GM15510 (cell line): ENCODE measurements around the gene PTPRM.

ENCODE experiments used
- POLR2A ChIP-seq: IDR thresholded peaks from 3 replicates; pipeline ENCODE4 v1.6.1; 2011; ENCODE audit warnings: borderline replicate concordance; ENCODE audit not compliant: insufficient read length; ENCODE audit errors: extremely low read depth

The PTPRM gene

GRCh38 chr18:8036551-8036950, 469.4 kb downstream of the PTPRM start:
- no peak for TF ChIP-seq POLR2A

DNA sequence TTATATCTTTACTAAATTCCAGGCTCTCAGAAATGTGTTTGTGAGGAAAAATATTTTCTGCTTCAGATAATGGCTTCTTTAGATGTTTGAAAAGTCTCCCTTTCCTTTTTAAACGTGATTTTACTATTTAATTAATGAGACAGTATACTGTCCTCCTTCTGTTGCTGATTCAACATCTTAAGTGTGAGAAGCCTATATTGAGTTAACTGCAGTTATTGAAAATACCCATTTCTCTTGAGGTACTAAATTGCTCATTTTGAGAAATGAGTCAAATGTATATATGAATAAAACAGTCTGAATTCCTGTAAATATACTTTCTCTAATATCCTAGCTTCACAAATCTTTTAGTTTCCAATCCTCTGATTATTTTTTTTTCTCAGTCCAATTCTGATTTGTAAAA, 470.2 kb downstream of the PTPRM start:
- TF ChIP-seq POLR2A = no peak

DNA sequence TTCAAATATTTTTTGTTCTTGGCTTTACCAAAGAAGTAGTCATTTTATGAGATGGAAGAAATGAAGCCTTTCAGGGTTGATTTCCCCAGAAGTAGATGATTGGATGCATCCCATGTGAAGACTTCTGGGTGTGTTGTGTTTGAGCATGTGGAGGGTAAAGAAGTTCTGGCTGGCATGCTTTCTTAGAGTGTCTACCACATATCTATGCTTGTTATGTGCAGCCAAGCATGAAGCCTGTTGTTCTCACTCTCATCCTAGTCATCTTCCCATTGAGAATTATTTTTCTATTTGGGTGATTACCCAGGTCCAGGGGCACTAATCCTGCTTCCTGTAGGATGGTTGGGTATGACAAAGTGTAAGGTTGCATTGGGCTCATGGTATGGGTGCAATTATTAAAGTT, 472.9 kb downstream of the PTPRM start:
- no peak for TF ChIP-seq POLR2A

DNA sequence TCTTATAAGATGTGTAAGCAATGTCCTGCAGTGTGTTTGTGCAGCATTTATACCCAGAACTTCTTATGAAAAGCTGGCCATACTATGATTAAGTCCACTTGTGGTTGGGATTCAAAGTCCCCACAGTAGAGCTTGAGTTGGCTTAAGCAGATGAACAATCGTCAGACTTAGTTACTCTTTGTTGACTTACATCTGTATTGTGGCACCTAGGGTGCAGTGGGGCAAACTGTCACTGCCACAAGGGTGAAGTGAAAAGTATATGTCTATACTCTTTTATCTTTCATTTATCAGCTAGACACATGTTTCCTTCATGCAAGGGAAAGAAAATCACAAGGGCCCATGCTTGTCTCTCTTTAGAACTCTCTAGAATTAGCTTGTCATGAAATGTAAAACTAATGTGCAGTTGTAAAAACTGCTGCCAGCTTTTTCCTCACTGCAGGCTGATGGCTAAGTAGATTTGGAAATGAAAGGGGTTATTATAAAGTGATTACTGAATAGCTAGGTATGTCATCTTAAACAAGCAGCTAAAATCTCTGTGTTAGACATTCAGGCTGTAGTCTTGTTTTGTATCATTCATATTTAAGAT, 474.5 kb downstream of the PTPRM start:
- TF ChIP-seq POLR2A = no peak

DNA sequence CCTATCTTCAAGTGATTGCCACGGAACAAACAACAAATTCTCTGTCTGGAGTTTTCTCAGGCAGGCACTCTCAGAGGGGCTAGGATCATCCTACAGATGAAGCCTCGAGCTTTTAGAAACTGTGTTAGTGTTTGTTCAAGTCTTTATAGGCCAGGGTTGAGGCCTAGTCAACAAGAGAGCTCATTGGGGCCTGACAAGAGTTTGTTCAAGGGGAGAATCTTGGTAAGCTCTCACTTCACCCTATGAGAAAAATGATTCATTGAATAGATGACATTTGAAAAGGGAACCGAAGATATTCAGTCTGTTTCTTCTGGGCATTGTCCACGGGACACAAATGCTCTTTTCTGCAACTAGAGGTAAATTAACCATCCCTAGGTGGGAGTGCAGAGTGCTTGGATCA, 476.9 kb downstream of the PTPRM start:
- TF ChIP-seq POLR2A = no peak

- TF ChIP-seq POLR2A = no peak
Measured at GRCh38 chr18:8045160-8045883, 478.2 kb downstream of the PTPRM start.

DNA sequence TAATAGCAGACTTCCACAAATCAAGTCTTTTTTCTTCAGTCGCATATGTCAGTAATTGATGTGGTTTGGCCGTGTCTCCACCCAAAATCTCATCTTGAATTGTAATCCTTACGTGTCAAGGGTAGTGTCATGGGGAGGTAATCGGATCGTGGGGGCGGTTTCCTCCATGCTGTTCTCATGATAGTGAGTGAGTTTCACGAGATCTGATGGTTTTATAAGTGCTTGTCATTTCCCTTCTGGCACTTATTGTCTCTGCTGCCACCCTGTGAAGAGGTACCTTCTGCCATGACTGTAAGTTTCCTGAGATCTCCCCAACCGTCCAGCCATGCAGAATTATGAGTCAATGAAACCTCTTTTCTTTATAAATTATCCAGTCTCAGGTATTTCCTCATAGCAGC, 478.8 kb downstream of the PTPRM start:
- no peak for TF ChIP-seq POLR2A

GRCh38 chr18:8046441-8046840, 479.3 kb downstream of the PTPRM start:
- TF ChIP-seq POLR2A = no peak

- no peak for TF ChIP-seq POLR2A
Measured at GRCh38 chr18:8049147-8049546, 482.0 kb downstream of the PTPRM start.

GRCh38 chr18:8050616-8051329, 483.7 kb downstream of the PTPRM start:
- TF ChIP-seq POLR2A = no peak

GRCh38 chr18:8051453-8051852, 484.3 kb downstream of the PTPRM start:
- TF ChIP-seq POLR2A = no peak

DNA sequence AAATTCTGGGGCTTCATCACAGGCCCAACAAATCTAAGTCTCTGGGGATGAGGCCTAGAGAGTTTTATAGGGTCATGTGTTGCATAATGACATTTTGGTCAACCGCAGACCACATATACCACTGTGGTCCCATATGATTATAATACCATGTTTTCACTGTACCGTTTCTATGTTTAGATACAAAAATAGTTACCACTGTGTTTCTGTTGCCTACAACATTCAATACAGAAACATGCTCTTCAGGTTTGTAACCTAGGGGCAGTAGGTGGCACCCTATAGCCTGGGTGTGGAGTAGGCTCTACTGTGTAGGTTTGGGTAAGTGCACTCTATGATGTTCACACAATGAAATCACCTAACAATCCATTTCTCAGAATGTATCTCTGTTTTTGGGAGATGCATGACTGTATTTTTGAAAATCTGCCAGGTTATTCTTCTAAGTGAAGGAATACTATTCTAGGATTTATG, 485.2 kb downstream of the PTPRM start:
- TF ChIP-seq POLR2A = no peak

- no peak for TF ChIP-seq POLR2A
Measured at GRCh38 chr18:8056723-8057122, 489.6 kb downstream of the PTPRM start.

DNA sequence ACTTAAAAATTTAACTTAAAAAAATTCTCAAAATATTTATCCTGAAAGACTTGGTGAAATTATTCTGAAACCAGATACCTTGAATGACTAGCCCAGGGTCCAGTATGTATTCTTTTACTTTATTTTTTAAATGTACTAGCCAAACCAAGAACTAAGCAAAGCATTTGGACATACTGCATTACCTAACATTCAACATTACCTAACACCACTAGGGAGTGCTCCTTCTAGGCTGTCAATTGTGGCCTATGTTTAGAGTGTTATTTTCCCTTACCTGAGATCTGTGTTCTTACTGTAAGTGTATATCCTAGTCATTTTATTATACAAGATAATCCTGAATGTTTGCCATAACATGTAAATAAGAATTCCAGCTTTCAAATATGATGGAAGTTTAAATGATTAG, 496.6 kb downstream of the PTPRM start:
- no peak for TF ChIP-seq POLR2A

DNA sequence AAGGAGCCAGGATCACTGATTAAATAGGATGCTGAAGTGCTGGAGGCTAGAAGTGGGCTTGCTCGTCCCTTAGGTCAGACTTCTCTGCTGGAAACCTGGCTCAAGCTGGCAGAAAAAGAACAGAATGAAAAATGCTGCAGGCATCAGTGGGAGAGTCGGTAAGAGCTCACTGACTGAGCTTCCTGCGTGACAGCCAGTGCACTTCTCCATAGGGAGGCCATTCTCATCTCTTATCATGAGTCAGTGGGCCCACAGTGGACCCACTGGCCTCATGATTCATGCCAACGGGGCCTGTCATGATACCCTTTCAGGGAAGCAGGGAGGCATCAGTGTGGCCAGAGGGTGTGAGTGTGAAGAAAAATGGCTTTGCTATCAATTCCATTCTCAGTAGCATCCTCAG, 498.2 kb downstream of the PTPRM start:
- TF ChIP-seq POLR2A = no peak

DNA sequence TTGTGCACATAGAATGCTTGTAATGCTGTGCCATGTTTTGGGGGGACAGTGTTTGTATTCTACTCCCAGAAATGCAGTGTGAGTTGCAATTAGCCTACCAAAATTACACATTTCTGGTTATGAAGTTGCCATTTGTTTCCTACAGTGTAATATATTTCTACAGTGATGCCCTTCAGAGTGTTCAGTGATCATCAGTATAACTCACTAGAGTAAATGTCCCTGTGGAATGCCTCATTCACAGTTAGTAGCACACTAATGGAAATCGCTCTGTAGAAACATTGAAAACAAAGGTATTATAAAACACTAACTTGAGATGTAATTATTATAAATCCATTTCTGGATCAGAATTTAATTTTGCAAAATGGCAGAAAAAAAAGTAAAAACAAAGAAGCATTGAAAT, 498.7 kb downstream of the PTPRM start:
- TF ChIP-seq POLR2A = no peak
